HT-29 (cell line): ENCODE data around the gene PTCSC3. TPM values are rescaled to one million over a fixed set of nuclear protein-coding genes. Genes with fewer than 3 reads are reported as not detected.

Experiments
- DNase-seq: peaks from one replicate; pipeline ENCODE4 v3.0.0-alpha.2; 2015; ENCODE audit warnings: low spot score
- total RNA-seq: library from RNA; depleted of rRNA; stranded (reverse); fragments of >200 nt; shearing (Covaris generic); gene quantifications from 2 replicates; pipeline ENCODE4 v1.2.3, GENCODE V29; 2014; rRNA removed

Gene PTCSC3
- total RNA-seq, result not detected in 2 replicates

GRCh38 chr14:36176524-36176923, at the start of gene PTCSC3:
Gene PTCSC3, minus strand, starts transcription at chr14:36176722.
- no peak for DNase-seq

GRCh38 chr14:36226164-36226563, 49.6 kb upstream of the PTCSC3 start:
- DNase-seq, result no peak

GRCh38 chr14:36224176-36224575, 47.7 kb upstream of the PTCSC3 start:
- DNase-seq, result peak; percentile 51

- no peak for DNase-seq
These were observed 47.0 kb upstream of the PTCSC3 start for GRCh38 chr14:36223558-36223957.

GRCh38 chr14:36222952-36223468, 46.5 kb upstream of the PTCSC3 start:
- DNase-seq, result no peak

DNA sequence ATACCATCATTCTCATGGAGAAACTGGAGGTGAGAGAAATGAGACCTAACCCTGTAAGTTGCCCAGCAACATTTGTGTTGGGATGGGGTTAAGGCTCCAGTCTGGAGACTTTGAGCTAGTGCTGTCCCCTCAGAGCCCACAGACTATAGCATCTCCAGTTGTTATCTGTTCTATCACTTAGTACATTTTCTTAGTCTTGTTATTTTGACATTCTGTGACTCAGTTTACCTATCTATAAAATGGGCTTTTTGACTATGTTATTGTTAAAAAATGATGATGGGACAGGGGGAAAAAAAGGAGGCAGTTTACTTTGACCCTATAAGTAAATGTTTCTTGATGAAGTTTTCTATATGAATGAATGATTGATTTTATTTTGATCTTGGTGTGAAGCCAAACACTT, 45.8 kb upstream of the PTCSC3 start:
- no peak for DNase-seq

GRCh38 chr14:36221112-36221511, 44.6 kb upstream of the PTCSC3 start:
- no peak for DNase-seq

- DNase-seq, result peak; percentile 21
These were observed 41.2 kb upstream of the PTCSC3 start for GRCh38 chr14:36217732-36218131.

GRCh38 chr14:36217027-36217426, 40.5 kb upstream of the PTCSC3 start:
- no peak for DNase-seq

DNA sequence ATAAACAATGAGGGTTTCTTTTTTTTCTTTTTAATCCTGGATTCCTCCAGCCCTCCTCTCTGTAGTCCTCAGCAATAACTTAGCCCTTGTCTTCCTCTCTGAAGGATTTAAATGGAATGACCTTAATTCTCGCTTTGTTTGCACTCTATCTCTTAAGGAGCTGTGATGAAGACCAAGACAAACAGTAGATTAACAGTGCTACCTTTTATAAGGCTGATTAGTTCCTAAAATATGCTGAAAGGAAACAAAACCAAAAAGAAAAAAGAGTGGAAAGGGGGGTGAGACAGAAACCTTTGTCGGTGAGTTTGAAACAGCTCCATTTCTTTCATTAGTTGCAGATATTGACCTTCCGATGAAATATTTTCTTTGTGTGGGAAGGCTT, 38.7 kb upstream of the PTCSC3 start:
- no peak for DNase-seq

GRCh38 chr14:36214476-36215216, 38.1 kb upstream of the PTCSC3 start:
- DNase-seq, result no peak

DNA sequence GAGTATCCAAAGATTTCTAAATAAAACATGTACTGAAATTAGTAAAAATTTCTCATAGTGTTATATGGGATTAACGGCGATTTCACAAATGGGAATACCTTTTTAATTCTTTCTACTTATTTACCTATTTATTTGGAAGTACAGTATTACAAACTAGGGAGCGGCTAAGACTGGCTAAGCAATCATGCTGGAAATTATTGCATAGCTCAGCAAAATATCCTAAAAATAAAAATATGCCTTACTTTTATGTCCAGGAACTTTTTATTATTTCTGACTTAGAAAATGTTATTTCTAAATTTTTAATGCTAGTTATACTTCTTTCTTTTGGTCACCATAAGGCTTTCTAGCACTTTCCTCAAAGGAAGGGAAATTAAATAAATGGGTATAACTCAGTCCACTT, 36.5 kb upstream of the PTCSC3 start:
- DNase-seq, result no peak

GRCh38 chr14:36212577-36212976, 36.1 kb upstream of the PTCSC3 start:
- no peak for DNase-seq

- peak; percentile 40 for DNase-seq
These were observed 32.3 kb upstream of the PTCSC3 start for GRCh38 chr14:36208690-36209278.

DNA sequence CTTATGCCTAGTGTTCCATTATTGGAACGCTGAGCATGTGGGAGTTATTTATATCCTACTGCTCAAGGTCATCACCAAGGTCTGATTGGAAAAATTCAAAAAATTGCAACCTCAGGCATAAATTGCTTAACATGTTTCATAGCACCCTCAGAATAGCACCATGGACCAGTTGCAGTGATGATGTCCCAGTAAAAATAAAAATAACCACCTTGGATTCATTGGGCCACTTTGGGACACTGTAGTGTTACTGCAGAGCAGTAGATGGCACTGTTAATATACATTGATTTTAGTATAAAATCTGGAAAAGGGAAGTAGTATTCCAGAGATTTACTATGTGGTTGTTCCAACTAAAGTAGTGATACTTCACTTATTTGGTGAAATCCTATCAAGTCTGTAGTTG, 31.0 kb upstream of the PTCSC3 start:
- peak; percentile 39 for DNase-seq

DNA sequence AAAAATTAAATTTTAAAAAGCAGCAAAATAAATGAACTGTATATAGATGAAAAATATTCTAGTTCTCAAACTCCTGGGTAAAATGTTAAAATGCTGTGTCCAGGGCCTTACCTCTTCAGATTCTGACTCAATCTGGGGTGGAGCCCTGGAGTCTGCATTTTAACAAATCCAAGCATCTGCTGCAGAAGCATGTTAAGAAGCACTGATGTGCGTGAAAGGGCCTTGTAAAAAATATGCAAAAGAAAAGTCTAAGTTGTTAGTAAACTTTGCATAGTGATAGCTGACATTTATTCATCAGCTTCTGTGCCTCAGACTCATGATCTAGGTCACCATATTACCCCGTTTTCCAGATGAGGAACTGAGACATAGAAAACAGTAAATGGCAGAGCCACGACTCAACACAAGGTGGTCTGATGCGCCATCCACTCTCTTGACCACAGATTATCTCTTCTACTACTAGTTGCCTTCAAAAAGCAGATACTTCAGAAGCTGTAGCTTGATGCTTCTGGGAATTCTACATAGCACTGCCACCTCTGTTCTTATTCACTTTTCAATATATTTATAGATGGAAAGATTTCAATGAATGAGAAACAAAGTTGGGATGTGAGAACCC, 28.0 kb upstream of the PTCSC3 start:
- no peak for DNase-seq

- DNase-seq, result no peak
These were observed 21.9 kb upstream of the PTCSC3 start for GRCh38 chr14:36198378-36198777.

DNA sequence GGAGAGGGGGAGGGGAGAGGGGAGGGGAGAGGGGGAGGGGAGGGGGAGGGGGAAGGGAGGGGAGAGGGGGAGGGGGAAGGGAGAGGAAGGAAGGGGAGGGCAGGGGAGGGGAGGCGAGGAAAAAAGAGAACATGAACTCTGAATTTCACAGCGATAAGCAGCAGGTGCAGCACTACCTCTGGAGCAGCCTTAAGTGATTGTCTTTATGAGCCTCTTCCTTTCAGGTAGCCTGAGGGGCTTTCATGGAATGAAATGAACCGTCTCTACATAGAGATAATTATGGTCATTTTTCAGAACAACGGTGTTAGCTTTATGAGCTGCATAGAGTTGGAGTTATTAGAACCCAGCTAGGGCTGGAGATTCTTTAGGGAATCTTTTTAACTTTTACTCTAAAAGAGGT, 18.1 kb upstream of the PTCSC3 start:
- DNase-seq, result no peak

DNA sequence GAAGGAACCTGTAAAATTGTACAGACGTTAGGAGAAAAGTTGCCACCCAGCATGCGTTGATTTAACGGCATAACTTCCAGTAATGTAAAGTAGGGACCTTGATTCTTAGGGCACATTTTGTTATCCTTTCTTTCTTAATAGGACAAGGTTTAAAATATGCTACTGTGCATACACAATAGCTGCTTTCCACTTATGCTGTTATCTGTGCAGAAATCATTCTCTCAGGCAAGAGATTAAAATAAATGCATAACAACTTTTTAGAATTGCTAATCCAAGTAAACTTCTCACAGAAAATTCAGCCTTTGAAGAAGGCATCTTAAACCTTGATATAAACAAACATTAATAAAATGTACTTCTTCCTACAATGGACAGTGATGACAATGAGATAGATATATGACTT, 16.0 kb upstream of the PTCSC3 start:
- no peak for DNase-seq

- DNase-seq, result no peak
These were observed 6.9 kb upstream of the PTCSC3 start for GRCh38 chr14:36183402-36183801.

DNA sequence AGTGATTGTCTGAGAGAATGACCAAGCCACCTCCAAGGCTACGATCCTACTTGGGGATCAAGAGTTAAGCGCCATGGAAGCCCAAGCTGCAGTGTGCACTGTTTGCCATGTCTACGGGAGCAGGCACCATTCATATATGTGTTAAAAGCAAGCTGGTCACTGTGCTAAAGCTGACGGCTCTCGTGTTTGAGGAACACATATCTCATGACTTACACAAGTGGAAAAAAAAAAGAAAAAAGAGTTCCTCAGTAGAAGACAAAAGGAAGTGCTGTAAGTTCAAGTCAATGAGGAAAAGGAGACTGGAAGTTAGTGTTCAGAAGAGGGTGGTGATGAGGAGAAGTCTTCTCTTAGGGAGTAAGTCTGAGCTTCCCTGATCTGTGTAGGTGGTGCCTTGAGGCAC, 4.9 kb upstream of the PTCSC3 start:
- no peak for DNase-seq

DNA sequence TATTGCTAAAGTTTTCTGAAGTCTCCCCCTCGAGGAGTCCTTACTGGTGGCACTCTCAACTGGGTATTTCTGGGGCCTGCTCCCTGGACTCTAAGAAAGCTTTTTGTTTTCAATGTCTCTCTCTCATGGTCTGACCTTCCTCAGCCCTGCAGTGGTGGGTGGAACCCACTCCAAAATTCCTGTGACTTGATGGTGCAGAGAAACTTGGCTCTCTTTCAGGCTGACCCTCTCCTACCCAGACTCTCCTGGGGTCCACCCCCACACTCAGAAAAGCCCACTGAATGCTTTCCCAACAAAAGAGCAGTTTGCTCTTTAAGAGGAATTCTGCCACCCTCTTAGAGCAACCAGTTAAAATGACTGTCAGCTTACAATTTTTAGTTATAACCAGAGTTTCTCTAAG, 967 bp upstream of the PTCSC3 start:
- no peak for DNase-seq
